Kidney tubule cell (primary cell): ENCODE data around the gene EZH1.

Experiments used
- DNase-seq: peaks from one replicate; pipeline ENCODE4 v3.0.0-alpha.2; 2018; ENCODE audit warnings: low spot score

The EZH1 gene

DNA sequence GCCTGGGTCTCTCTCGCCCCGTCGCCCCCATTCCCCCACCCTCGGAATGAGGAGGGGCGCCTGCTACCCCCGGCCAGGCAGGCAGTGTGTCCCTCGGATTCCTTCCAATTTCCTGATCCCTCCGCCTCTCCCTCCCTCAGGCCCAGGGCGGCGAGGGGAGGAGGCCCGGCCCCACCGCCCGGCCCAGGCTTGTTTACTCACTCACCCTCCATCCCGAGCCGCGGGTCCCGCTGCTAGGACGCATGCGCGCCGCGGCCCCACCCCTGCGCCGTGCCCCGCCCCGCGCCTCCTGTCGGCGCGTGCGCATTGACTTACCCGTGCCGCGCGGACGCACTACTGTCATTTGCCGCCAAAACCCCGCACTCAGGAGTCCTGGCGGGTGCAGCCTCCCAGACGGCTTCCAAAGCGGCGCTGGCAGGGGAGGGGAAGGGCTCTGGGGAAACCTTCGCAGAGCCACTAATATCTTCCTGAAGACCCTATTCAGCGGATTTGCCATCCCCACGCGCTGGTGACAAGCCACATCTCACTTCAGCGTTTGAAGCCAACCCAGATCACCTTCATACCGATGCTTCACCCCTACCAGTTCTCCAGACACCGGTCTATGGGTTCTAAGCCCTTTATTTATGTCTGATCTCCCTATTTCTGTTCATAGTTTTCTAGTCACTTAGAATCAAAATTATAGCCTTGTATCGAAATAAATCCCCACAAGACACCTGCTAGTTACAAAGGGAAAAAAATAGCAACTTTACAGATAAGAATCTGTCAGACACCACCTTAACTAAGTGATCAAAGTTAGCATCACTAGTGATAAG, at the start of gene EZH1:
TSS of gene EZH1 (minus strand) at position 235 of the 812 bp plus-strand sequence. CDS start 16,099 bp downstream, outside the sequence.
- DNase-seq: peak; percentile 92

- DNase-seq: no peak
These were observed 47.7 kb upstream of the EZH1 start for GRCh38 chr17:42792545-42792944.

GRCh38 chr17:42791948-42792347, 47.1 kb upstream of the EZH1 start:
- DNase-seq: no peak

DNA sequence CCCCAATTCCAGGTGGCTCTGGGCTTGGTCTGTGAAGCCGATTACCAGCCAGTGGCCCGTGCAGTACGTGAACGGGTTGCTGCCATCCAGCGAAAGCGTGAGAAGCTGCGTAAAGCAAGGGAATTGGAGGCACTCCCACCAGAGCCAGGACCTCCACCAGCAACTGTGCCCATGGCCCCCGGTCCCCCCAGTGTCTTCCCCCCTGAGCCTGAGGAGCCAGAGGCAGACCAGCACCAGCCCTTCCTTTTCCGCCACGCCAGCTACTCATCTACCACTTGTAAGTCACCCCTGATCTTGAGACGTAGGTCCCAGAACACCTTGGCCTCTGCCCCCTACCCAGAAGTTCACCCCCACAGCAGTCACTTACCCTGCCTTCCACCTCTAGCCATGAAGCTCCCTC, 42.4 kb upstream of the EZH1 start:
- DNase-seq: no peak

GRCh38 chr17:42784811-42785592, 40.2 kb upstream of the EZH1 start:
- no peak for DNase-seq

GRCh38 chr17:42784409-42784808, 39.6 kb upstream of the EZH1 start:
- no peak for DNase-seq

DNA sequence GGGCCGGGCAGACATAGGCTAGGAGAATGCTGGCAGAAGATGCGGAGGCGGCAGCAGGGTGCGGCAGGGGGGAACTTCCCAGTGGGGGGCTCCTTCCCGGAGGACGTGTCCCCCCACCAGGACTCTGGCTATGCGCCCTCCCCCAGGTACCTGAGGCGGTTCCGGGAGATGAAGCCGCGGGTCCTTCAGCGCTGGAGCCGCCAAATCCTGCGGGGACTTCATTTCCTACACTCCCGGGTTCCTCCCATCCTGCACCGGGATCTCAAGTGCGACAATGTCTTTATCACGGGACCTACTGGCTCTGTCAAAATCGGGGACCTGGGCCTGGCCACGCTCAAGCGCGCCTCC, 38.9 kb upstream of the EZH1 start:
- DNase-seq: no peak

GRCh38 chr17:42783062-42783790, 38.4 kb upstream of the EZH1 start:
- peak; percentile 96 for DNase-seq

GRCh38 chr17:42782166-42783061, 37.6 kb upstream of the EZH1 start:
- DNase-seq: no peak

DNA sequence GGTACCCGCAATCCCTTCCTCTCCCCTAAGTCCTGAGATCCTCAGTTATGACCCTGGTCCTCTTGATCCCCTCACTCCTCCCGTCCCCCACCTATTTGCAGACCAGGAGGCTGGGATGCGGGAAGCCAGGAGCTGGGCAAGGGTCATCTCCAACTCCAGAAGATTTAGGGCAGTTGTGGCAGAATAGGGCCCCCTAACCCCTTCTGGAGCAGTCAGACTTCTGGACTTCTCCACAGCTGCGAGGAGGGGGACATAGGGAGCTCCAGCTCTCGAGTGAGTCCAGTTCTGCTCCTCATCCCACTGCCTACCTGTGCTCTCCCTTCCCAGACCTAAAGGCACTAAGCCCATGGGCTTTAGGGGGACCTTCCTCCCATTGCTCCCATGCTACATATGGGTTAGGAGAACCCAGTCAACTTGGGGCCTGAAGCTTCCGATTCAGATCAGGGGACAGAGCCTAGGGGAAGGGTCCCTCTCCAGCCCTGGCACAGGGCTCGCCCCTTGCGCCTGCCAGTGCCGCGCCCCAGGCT, 36.9 kb upstream of the EZH1 start:
- no peak for DNase-seq

DNA sequence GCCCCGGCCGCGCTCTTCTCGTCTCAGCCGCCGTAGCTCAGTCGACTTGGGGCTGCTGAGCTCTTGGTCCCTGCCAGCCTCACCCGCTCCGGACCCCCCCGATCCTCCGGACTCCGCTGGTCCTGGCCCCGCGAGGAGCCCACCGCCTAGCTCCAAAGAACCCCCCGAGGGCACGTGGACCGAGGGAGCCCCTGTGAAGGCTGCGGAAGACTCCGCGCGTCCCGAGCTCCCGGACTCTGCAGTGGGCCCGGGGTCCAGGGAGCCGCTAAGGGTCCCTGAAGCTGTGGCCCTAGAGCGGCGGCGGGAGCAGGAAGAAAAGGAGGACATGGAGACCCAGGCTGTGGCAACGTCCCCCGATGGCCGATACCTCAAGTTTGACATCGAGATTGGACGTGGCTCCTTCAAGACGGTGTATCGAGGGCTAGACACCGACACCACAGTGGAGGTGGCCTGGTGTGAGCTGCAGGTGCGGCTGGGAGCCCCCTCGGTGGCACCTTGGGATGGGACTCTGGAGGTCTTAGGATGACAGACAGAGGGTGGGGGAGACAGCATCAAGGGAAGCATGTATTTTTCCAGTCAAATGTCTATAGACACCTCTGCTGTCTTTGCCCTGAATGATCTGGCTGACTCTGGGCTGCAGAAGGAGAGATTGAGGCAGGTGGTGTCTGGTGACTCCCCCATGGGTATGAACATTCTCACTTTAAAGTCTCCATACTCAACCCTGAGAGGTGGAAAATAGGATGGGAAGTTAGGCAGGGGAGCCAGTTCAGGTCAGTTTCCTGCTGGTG, 36.2 kb upstream of the EZH1 start:
- DNase-seq: no peak

- DNase-seq: peak; percentile 65
These were observed 35.4 kb upstream of the EZH1 start, which contains the start of gene WNK4 for GRCh38 chr17:42779936-42780850. TSS of gene WNK4 (plus strand) at chr17:42780610. CDS start at chr17:42780699, 89 bp downstream.

- no peak for DNase-seq
These were observed 34.6 kb upstream of the EZH1 start for GRCh38 chr17:42779304-42779935.

DNA sequence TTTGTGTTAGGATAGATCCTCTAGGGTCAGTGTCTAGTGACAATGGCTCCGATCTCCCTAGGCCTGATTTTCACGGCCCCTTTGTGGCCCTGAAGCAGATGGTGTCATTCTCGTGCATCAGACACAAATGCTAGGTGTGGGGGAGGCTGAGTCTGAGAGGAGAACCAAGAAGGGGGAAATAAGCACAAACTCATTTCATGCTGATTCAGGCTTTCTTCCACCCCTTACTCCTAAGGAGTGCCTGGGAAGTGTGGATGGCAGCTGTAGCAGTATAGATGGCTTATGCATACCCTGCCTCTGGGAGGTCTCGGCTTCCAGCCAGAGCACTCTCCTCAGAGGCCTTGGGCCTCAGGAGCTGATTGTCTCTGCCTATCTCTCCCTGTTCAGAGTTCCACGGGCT, 33.7 kb upstream of the EZH1 start:
- no peak for DNase-seq

GRCh38 chr17:42775534-42776098, 30.8 kb upstream of the EZH1 start:
- DNase-seq: peak; percentile 71

- DNase-seq: peak; percentile 87
These were observed 29.4 kb upstream of the EZH1 start for GRCh38 chr17:42774066-42774745.

GRCh38 chr17:42773290-42774035, 28.6 kb upstream of the EZH1 start, which contains the start of gene VPS25:
TSS of gene VPS25 (plus strand) at chr17:42773449. CDS start at chr17:42773476, 27 bp downstream.
- DNase-seq: peak; percentile 89
